ENCODE measurements around the gene KRT34.
"Not testable (repeated sequence)": the region's sequence is repeated elsewhere in the genome, so short reads cannot be mapped to it uniquely, and the experiment has no call there.

The KRT34 gene

GRCh38 chr17:41367426-41368075 lies 14.6 kb downstream of the KRT34 start:
- in situ Hi-C loops (cut with HindIII; ENCODE audit: low sequenced_read_pairs): no loop called here

DNA sequence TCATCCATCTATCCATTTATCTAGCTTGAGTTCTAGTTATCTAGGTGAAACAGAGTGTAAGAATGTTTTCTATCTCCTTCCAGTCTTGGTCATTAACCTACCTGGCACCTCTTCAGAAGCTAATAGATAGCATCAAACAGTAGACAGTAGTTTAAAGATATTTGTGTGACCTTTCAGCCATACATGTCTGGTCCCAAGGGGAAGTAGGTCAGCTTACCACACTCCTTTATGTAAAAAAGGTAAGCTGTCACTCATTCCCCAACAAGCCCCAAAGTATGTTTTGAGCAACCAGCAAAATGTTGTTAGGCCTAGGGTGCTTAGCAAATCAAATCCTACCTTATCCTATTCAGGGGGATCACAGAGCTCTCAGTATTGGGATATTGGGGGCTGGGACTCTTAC lies 16.0 kb downstream of the KRT34 start:
- in situ Hi-C loops (cut with HindIII; ENCODE audit: low sequenced_read_pairs): no loop called here

DNA sequence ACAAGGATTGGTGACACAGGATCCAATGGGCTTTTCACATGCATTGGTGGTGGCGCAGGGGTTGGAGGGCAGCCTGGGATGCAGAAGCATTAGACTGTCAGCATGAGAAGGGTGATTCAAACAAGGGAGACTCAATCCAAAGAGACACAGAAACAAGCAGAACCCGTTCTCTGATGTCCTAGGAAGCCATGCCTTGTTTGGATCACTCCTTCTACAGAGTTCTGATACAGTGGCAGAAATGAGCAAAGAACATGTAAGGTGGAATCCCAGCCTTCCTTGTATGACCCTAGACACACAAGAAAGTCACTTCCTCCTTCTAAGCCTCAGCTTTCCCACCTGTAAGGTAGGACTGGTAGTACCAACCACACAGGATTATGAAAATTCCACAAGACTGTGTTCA lies 18.2 kb downstream of the KRT34 start:
- in situ Hi-C loops (cut with HindIII; ENCODE audit: low sequenced_read_pairs): no loop called here

GRCh38 chr17:41360296-41360995 lies 21.7 kb downstream of the KRT34 start:
- in situ Hi-C loops (cut with HindIII; ENCODE audit: low sequenced_read_pairs): no loop called here

DNA sequence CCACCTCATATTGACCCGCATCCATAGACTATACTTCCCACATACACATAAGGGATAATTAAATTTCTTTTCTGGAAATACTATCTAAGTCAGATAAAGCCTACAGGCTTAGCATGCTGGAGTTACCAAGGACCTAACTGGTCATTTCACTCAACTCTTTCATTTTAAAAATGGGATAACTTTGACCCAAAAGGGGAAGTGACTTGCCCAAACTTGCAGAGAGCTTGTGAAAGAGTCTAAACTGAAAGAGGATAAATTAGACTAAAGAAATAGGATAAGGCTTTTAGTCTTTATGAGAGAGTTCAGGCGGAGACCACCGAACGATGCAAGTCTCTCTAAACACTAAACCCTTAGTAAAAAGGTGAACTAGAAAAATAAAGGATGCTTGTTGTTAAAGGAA lies 27.6 kb downstream of the KRT34 start:
- in situ Hi-C loops (cut with HindIII; ENCODE audit: low sequenced_read_pairs): no loop called here

DNA sequence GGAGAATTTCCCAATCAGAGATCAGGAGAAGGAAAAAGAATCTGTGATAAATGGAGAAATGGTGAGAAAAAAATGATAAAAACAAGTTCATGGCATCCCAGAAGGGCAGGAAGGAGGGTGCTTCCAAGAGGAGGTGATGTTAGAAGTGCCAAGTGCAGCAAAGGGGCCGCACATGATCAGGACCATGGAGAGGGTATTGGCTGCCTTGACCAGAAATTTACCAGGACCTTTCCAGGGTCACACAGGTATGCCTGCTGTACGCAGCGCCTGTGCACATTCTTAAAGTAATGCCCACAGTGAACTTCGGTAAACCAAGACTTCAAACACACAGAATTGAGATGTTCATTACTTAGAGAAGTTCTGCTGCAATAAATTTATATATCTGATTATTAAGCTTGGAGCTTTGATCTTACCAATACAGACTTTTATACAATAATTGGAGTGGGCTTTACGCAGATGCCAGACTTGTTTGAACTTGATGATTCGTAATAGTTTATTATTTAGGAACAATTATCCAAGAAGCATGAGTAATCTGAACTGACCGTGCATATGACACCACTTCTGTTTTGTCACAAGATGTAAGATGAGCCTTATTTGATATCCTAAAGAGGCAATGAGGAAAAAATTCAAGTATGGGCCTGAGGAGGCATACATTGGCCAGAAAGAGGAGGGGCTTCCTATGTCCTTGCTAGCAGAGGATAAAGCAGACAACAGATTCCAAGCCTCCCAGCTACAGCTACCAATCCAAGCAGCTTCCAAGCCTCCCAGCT lies 29.3 kb downstream of the KRT34 start:
- in situ Hi-C loops (cut with HindIII; ENCODE audit: low sequenced_read_pairs): no loop called here

DNA sequence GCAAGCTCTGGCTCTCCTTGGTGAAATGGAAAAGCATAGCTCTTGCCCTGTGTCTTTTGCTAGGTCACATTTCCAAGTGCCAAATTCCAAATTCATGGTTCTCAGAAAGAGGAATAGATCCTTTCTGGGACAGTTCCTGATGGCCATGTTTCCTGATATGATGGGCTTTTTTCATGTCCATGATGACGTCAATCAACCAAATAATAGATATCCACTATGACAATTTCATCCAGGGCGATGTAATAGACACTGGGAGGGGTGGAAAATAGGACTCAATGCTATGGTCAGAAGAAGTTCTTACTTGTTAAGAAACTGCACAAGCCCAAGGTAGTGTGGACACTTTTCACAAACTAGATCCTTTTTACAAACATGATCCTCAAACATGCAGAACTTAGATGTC lies 30.9 kb downstream of the KRT34 start:
- in situ Hi-C loops (cut with HindIII; ENCODE audit: low sequenced_read_pairs): no loop called here

- in situ Hi-C loops (cut with HindIII; ENCODE audit: low sequenced_read_pairs): not testable (repeated sequence)
These were observed 31.7 kb downstream of the KRT34 start, which contains the start of gene KRT33A for GRCh38 chr17:41350381-41350878. KRT33A (minus strand) TSS chr17:41350828; CDS start chr17:41350767, 61 bp downstream.

GRCh38 chr17:41347869-41348760 lies 34.0 kb downstream of the KRT34 start:
- in situ Hi-C loops (cut with HindIII; ENCODE audit: low sequenced_read_pairs): no loop called here

- in situ Hi-C loops (cut with HindIII; ENCODE audit: low sequenced_read_pairs): not testable (repeated sequence)
These were observed 35.7 kb downstream of the KRT34 start for GRCh38 chr17:41346421-41346820.

GRCh38 chr17:41345992-41346391 lies 36.1 kb downstream of the KRT34 start:
- in situ Hi-C loops (cut with HindIII; ENCODE audit: low sequenced_read_pairs): no loop called here

DNA sequence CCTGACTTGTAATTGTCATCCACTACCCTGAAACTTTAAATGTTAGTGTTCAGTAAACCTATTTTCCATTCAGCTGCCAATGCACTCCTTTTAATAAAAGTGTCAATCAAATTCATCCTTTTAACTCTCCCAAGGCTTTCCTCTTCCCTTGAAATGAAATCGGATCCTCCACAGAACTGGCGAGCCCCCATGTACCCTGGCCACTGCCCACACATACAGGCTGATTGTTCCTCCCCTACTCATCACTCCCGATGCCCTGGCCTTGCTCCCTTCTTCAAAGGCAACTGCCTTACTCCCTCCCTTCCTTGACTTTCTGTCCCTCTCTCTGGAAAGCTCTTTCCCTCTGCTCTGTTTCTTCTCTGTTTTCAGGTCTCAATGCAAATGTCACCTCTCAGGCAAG lies 39.1 kb downstream of the KRT34 start:
- in situ Hi-C loops (cut with HindIII; ENCODE audit: low sequenced_read_pairs): no loop called here

GRCh38 chr17:41340934-41341861 lies 40.9 kb downstream of the KRT34 start:
- in situ Hi-C loops (cut with HindIII; ENCODE audit: low sequenced_read_pairs): no loop called here

DNA sequence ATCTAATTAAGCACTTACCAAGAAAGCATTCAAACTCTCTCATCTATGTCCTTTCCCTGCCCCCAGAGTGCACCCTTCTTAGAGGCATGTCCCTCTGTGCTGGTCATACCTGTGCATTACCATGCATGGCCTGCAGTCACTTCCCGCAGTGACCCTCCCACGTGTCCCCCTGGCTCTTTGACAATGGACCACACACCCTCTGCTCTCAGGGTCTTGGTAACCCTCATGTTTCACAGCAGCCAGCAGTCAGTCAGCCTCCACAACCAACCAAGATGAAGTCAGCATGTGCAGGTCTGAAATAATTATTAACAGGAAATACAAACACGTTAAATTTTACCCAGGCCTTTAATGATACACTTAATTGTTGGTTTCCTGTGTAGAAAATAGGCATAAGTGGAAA lies 41.6 kb downstream of the KRT34 start:
- in situ Hi-C loops (cut with HindIII; ENCODE audit: low sequenced_read_pairs): no loop called here

DNA sequence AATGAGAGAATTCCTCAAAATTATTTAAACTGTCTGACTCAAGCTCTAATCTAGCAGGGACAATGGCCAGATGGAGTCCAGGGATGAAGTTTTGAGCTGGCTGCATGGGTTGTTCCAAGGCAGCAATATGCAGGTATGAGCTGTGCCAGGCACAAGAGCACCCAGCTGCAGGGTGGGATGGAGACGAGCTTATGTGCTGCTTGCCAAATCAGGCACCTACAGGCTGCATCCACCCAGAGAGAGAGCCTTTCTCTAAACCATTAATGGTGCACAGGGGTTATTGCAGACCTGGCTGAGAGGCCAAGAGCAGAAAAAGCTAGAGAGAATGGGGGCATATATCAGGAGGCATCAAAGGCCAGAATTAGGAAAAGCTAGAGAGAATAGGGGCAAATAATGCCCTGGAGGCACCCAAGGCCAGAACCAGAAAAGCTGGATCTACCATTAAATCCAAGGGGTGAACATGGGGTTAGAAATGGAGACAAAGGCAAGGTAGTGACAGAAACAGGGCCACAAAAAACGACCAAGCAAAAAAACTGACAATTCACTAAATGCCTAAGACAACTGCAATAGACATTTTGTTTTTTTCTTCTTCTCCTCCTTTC lies 42.4 kb downstream of the KRT34 start:
- in situ Hi-C loops (cut with HindIII; ENCODE audit: low sequenced_read_pairs): no loop called here

DNA sequence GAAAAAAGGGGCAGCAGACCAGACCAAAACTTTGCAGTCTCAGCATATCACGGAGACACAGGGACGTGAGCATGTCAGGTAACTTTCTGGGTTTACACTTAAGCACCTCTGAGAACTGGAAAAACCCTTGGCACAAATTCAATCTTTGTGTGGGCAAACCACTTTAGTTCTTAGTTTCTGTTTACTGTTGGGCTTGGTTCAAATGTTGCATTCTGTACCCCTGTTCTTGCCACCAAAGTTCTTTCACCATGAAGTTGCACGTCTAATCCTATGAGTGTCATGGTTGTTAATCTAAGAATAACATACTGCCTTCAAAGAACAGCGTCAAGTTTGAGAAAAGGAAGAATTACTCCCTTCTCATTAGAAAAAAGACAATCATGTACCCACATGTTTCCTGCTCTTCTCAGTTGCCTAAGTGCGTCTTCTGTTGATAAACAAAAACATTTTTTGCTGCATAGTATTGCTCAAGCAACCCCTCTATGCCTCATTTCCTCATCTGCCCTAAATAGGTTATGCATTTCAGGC lies 43.1 kb downstream of the KRT34 start:
- in situ Hi-C loops (cut with HindIII; ENCODE audit: low sequenced_read_pairs): no loop called here

- in situ Hi-C loops (cut with HindIII; ENCODE audit: low sequenced_read_pairs): no loop called here
These were observed 46.4 kb downstream of the KRT34 start for GRCh38 chr17:41335747-41336146.

GRCh38 chr17:41334385-41335305 lies 47.5 kb downstream of the KRT34 start:
- in situ Hi-C loops (cut with HindIII; ENCODE audit: low sequenced_read_pairs): no loop called here

Data from endothelial cell of hepatic sinusoid (primary cell).